H1 (cell line): ENCODE data around the gene LAMB3. TPM values are rescaled to one million over a fixed set of nuclear protein-coding genes. Genes with fewer than 3 reads are reported as not detected.

Experiments
- CTCF ChIA-PET: fragments of 300-600 bp; sonication (Branson Sonifier 250); formaldehyde crosslinking; loops from one replicate; lab custom pipeline; 2021; ENCODE audit not compliant: partially characterized antibody; lab: Charles Lee
- POLR2A ChIA-PET: fragments of 300-600 bp; sonication (Branson Sonifier 250); formaldehyde crosslinking; loops from one replicate; lab custom pipeline; 2021; ENCODE audit warnings: inconsistent platforms; ENCODE audit not compliant: partially characterized antibody; lab: Charles Lee
- DNase-seq, 2 experiments: peaks; one replicate each; pipeline versions ENCODE4 v3.0.0 to v3.0.0-alpha.2; 2010 to 2022; ENCODE audit warnings: low spot score in 2 of 2, low read depth in 1 of 2, mixed read lengths in 1 of 2
- FAIRE-seq: peaks from 2 replicates; lab custom pipeline; 2011; peaks lifted over from hg19 to GRCh38; lab: Jason Lieb, UNC
- H2AFZ ChIP-seq: 2 replicates; pipeline ENCODE4 v1.8.1; 2012; ENCODE audit warnings: low read length, inconsistent platforms
- H2AK5ac ChIP-seq: 2 replicates; pipeline ENCODE4 v1.6.1; 2013; ENCODE audit warnings: low read depth, low read length
- H2BK120ac ChIP-seq: replicated peaks from 2 replicates; pipeline ENCODE3; 2013; ENCODE audit warnings: low read depth, low read length, inconsistent platforms
- H2BK12ac ChIP-seq: 2 replicates; pipeline ENCODE4 v1.6.1; 2013; ENCODE audit warnings: low read depth, low read length
- H2BK15ac ChIP-seq: 2 replicates; pipeline ENCODE4 v1.6.1; 2013; ENCODE audit warnings: low read length
- H2BK20ac ChIP-seq: 2 replicates; pipeline ENCODE4 v1.6.1; 2013; ENCODE audit warnings: low read length
- H2BK5ac ChIP-seq: 2 replicates; pipeline ENCODE4 v1.6.1; 2013; ENCODE audit warnings: low read depth, low read length
- H3K14ac ChIP-seq: 2 replicates; pipeline ENCODE4 v1.6.1; 2013; ENCODE audit warnings: inconsistent platforms; ENCODE audit not compliant: insufficient read length
- H3K18ac ChIP-seq: 2 replicates; pipeline ENCODE4 v1.6.1; 2013; ENCODE audit warnings: low read length; ENCODE audit errors: extremely low read depth
- H3K23ac ChIP-seq: 2 replicates; pipeline ENCODE4 v1.6.1; 2013; ENCODE audit warnings: inconsistent platforms; ENCODE audit not compliant: insufficient read length
- H3K23me2 ChIP-seq: 2 replicates; pipeline ENCODE4 v1.6.1; 2013; ENCODE audit warnings: low read depth, low read length
- H3K27ac ChIP-seq: 2 replicates; pipeline ENCODE4 v1.6.1; 2011; ENCODE audit warnings: low read depth, low read length, inconsistent platforms
- H3K27me3 ChIP-seq, 4 experiments: replicated peaks in 1 of 4; 1 replicate in 1 of 4; 2 replicates in 3 of 4; pipeline versions ENCODE4 v1.6.1 to v1.8.1; 2011 to 2013; ENCODE audit warnings: low read length in 3 of 4, mild to moderate bottlenecking in 3 of 4, inconsistent platforms in 2 of 4, mixed read lengths in 2 of 4, moderate library complexity in 1 of 4; ENCODE audit not compliant: control insufficient read depth in 3 of 4, insufficient read depth in 3 of 4; ENCODE audit errors: extremely low read depth in 1 of 4
- H3K36me3 ChIP-seq, 4 experiments: 2 replicates each; pipeline versions ENCODE4 v1.6.1 to v1.8.1; 2011 to 2013; ENCODE audit warnings: mild to moderate bottlenecking in 4 of 4, low read length in 3 of 4, moderate library complexity in 2 of 4, control low read depth in 1 of 4, inconsistent platforms in 1 of 4; ENCODE audit not compliant: insufficient read depth in 4 of 4, control insufficient read depth in 2 of 4
- H3K4ac ChIP-seq: replicated peaks from 2 replicates; pipeline ENCODE3; 2013; ENCODE audit warnings: low read length, low read depth, mixed read lengths, inconsistent platforms; ENCODE audit not compliant: insufficient read length
- H3K4me1 ChIP-seq, 4 experiments: replicated peaks in 1 of 4; 1 replicate in 1 of 4; 2 replicates in 3 of 4; pipeline versions ENCODE4 v1.6.1 to v1.8.1; 2011 to 2013; ENCODE audit warnings: low read length in 3 of 4, inconsistent platforms in 2 of 4, mixed read lengths in 1 of 4; ENCODE audit not compliant: insufficient read depth in 4 of 4, control insufficient read depth in 3 of 4
- H3K4me2 ChIP-seq, 2 experiments: 2 replicates each; pipeline versions ENCODE4 v1.6.1 to v1.8.1; 2011 to 2013; ENCODE audit warnings: low read depth in 2 of 2, low read length in 2 of 2, control low read depth in 1 of 2, inconsistent platforms in 1 of 2, mild to moderate bottlenecking in 1 of 2; ENCODE audit not compliant: insufficient read depth in 1 of 2
- H3K4me3 ChIP-seq, 4 experiments: fragments of 200-600, 300-600 bp in 1 of 4; sonication (generic), shearing (Covaris generic), sonication (Bioruptor Twin) in 1 of 4; 2 replicates each; pipeline versions ENCODE4 v1.5.1 to v1.8.1; 2011 to 2016; ENCODE audit warnings: low read length in 4 of 4, low read depth in 3 of 4, control low read depth in 2 of 4, inconsistent platforms in 2 of 4, mild to moderate bottlenecking in 2 of 4, mixed read lengths in 1 of 4, moderate library complexity in 1 of 4; ENCODE audit not compliant: insufficient read depth in 2 of 4; ENCODE audit errors: extremely low read depth in 1 of 4
- H3K56ac ChIP-seq: replicated peaks from 2 replicates; pipeline ENCODE3; 2013; ENCODE audit warnings: low read depth, mild to moderate bottlenecking, mixed read lengths, low read length, inconsistent platforms; ENCODE audit not compliant: insufficient read length
- H3K79me1 ChIP-seq: 2 replicates; pipeline ENCODE4 v1.6.1; 2013; ENCODE audit warnings: low read depth, low read length, control low read depth
- H3K79me2 ChIP-seq, 2 experiments: 2 replicates each; pipeline versions ENCODE4 v1.6.1 to v1.8.1; 2012 to 2013; ENCODE audit warnings: low read length in 2 of 2, mild to moderate bottlenecking in 2 of 2, inconsistent platforms in 1 of 2; ENCODE audit not compliant: insufficient read depth in 2 of 2, control insufficient read depth in 1 of 2
- H3K9ac ChIP-seq, 4 experiments: replicated peaks in 1 of 4; 1 replicate in 1 of 4; 2 replicates in 3 of 4; pipeline versions ENCODE4 v1.6.1 to v1.8.1; 2011 to 2013; ENCODE audit warnings: low read depth in 3 of 4, low read length in 3 of 4, control low read depth in 2 of 4, mild to moderate bottlenecking in 2 of 4, moderate library complexity in 2 of 4, inconsistent platforms in 1 of 4; ENCODE audit errors: extremely low read depth in 1 of 4
- H3K9me3 ChIP-seq, 2 experiments: 2 replicates each; pipeline versions ENCODE4 v1.6.1 to v1.8.1; 2012 to 2013; ENCODE audit warnings: mild to moderate bottlenecking in 2 of 2, moderate library complexity in 2 of 2, control low read depth in 1 of 2, inconsistent platforms in 1 of 2, low read depth in 1 of 2, low read length in 1 of 2, mixed read lengths in 1 of 2; ENCODE audit not compliant: insufficient read depth in 2 of 2
- H4K20me1 ChIP-seq, 2 experiments: replicated peaks in 1 of 2; 2 replicates each; pipeline versions ENCODE3 to v1.8.1; 2011 to 2013; ENCODE audit warnings: inconsistent platforms in 2 of 2, low read length in 2 of 2, mild to moderate bottlenecking in 1 of 2; ENCODE audit not compliant: insufficient read depth in 2 of 2, control insufficient read depth in 1 of 2
- H4K5ac ChIP-seq: 2 replicates; pipeline ENCODE4 v1.6.1; 2013; ENCODE audit warnings: low read length, low read depth, mixed read lengths, inconsistent platforms; ENCODE audit not compliant: insufficient read length
- H4K8ac ChIP-seq: 2 replicates; pipeline ENCODE4 v1.8.0; 2013; ENCODE audit warnings: mild to moderate bottlenecking, moderate library complexity, low read length, inconsistent platforms; ENCODE audit not compliant: insufficient read depth; ENCODE audit errors: extremely low read depth
- H4K91ac ChIP-seq: replicated peaks from 2 replicates; pipeline ENCODE3; 2013; ENCODE audit warnings: low read length, mixed read lengths, inconsistent platforms; ENCODE audit not compliant: insufficient read length
- ATF2 ChIP-seq: IDR thresholded peaks from 2 replicates; pipeline ENCODE4 v1.6.1; 2012; ENCODE audit warnings: low read length, inconsistent platforms
- BRCA1 ChIP-seq: IDR thresholded peaks from 2 replicates; pipeline ENCODE4 v1.6.1; 2012; ENCODE audit warnings: low read depth, low read length, improper control_type of control experiment
- CEBPB ChIP-seq: IDR thresholded peaks from 2 replicates; pipeline ENCODE4 v1.6.1; 2012; ENCODE audit warnings: low read depth, low read length
- CHD1 ChIP-seq: IDR thresholded peaks from 2 replicates; pipeline ENCODE4 v1.6.1; 2012; ENCODE audit warnings: low read depth, low read length, improper control_type of control experiment
- CREB1 ChIP-seq: IDR thresholded peaks from 2 replicates; pipeline ENCODE4 v1.6.1; 2012; ENCODE audit warnings: inconsistent platforms
- EGR1 ChIP-seq: IDR thresholded peaks from 2 replicates; pipeline ENCODE4 v1.6.1; 2011; ENCODE audit warnings: low read depth, low read length, borderline replicate concordance
- EP300 ChIP-seq, 2 experiments: IDR thresholded peaks; 1 replicate in 1 of 2; 2 replicates in 1 of 2; pipeline ENCODE4 v1.6.1; 2011 to 2012; ENCODE audit warnings: low read depth in 2 of 2, low read length in 2 of 2, mild to moderate bottlenecking in 2 of 2, borderline replicate concordance in 1 of 2, inconsistent platforms in 1 of 2, moderate library complexity in 1 of 2
- GABPA ChIP-seq: IDR thresholded peaks from 2 replicates; pipeline ENCODE4 v1.6.1; 2011; ENCODE audit warnings: mild to moderate bottlenecking, low read length, moderate library complexity, borderline replicate concordance; ENCODE audit not compliant: insufficient read depth
- RAD21 ChIP-seq, 2 experiments: IDR thresholded peaks in 1 of 2; conservative IDR thresholded peaks in 1 of 2; 2 replicates each; pipeline ENCODE4 v1.6.1; 2011; ENCODE audit warnings: low read depth in 2 of 2, low read length in 2 of 2, improper control_type of control experiment in 1 of 2, inconsistent platforms in 1 of 2, mild to moderate bottlenecking in 1 of 2, moderate library complexity in 1 of 2
- SIN3A ChIP-seq, 2 experiments: IDR thresholded peaks in 1 of 2; conservative IDR thresholded peaks in 1 of 2; 2 replicates each; pipeline ENCODE4 v1.6.1; 2011 to 2012; ENCODE audit warnings: low read length in 2 of 2, improper control_type of control experiment in 1 of 2, low read depth in 1 of 2, mild to moderate bottlenecking in 1 of 2
- YY1 ChIP-seq: IDR thresholded peaks from 2 replicates; pipeline ENCODE4 v1.6.1; 2011; ENCODE audit warnings: low read depth, mild to moderate bottlenecking, low read length
- WGBS, 2 experiments: shearing (Covaris generic) in 1 of 2; methylation state at CpG; one replicate each; pipeline versions ENCODE4 v1.1.6 to v1.1.7; 2013 to 2015; ENCODE audit warnings: low lambda C conversion rate in 2 of 2, mixed read lengths in 2 of 2, inconsistent platforms in 1 of 2, low coverage in 1 of 2, missing lambda C conversion rate in 1 of 2; ENCODE audit not compliant: insufficient replicate concordance in 2 of 2, insufficient coverage in 1 of 2, insufficient read length in 1 of 2; ENCODE audit errors: extremely low coverage in 1 of 2, missing lambda C conversion rate in 1 of 2; 5-methylcytosine and 5-hydroxymethylcytosine counted together
- polyA plus RNA-seq, 7 experiments: library from polyadenylated mRNA; depleted of rRNA in 3 of 7; stranded (reverse) in 5 of 7; unstranded in 2 of 7; fragments of >200 nt in 5 of 7; fragments of 200-250 nt in 2 of 7; gene quantifications; 1 replicate in 5 of 7; 2 replicates in 1 of 7; 4 replicates in 1 of 7; pipeline versions ENCODE4 v1.2.1 to v1.2.3, GENCODE V29; 2011 to 2013; ENCODE audit warnings: missing spikeins in 2 of 7, mixed read lengths in 2 of 7
- total RNA-seq: library from RNA; stranded (reverse); fragmentation: NEBNext Ultra II Directional; extraction: Animal tissue kit (Norgen Biotek cat#: 25700); gene quantifications from 2 replicates; pipeline ENCODE4 v1.2.1, GENCODE V29; 2021

LAMB3 gene
- total and polyA plus RNA-seq, 2 of the 8 experiments (the other 6 are each of a cell fraction or from before 2014, with no cell fraction given), result 0.45 to 0.50 TPM

GRCh38 chr1:209621286-209621685 is 30.9 kb downstream of the LAMB3 start:
- ChIA-PET CTCF (interaction anchor here (0.6 to 28.8 kb wide), 2 partner anchors 10 to 36 kb away, joined by 3 to 636 read pairs; partner anchors contain the start of gene CAMK1G), POLR2A (no interaction called here)
- Histone ChIP-seq H3K9ac (no peak overlapping the region), H2BK12ac (no peak overlapping the region), H3K79me1 (no peaks in the 10 kb centered on the region), H3K27me3 (no peaks in the 10 kb centered on the region), H3K23ac (no peak overlapping the region), H2BK15ac (no peak overlapping the region), H3K4me3 (no peak overlapping the region), H3K4ac (no peak overlapping the region), H3K56ac (no peak overlapping the region), H3K4me1 (no peaks in the 10 kb centered on the region; a peak in 1 of 7 replicates), H3K27ac (no peak overlapping the region), H3K9me3 (no peaks in the 10 kb centered on the region), H2BK120ac (no peak overlapping the region), H3K79me2 (no peaks in the 10 kb centered on the region), H2BK5ac (no peak overlapping the region), H2AK5ac (no peak overlapping the region), H4K91ac (no peak overlapping the region), H3K23me2 (no peaks in the 10 kb centered on the region), H3K18ac (no peak overlapping the region), H2BK20ac (no peak overlapping the region), H3K4me2 (no peak overlapping the region), H4K5ac (no peak overlapping the region), H3K14ac (no peak overlapping the region), H4K8ac (no peak overlapping the region), H4K20me1 (no peaks in the 10 kb centered on the region), H3K36me3 (no peaks in the 10 kb centered on the region), H2AFZ (no peak overlapping the region)
- DNase-seq (no peak), FAIRE-seq (no peak)
- 78% methylated on average over 4 of the region's 4 CpGs; no CpG with 5 or more reads in 1 of the 2 experiments for WGBS, 2 experiments
- TF ChIP-seq EGR1 (no peak), GABPA (no peak), BRCA1 (no peak), YY1 (no peak), EP300 (IDR thresholded peaks at IDR 0.05; ENCODE audit: borderline replicate concordance in 1 of 2, low read depth in 2 of 2, low read length in 2 of 2) (no peak), RAD21 (IDR thresholded peaks at IDR 0.05 in 1 of 2, conservative IDR thresholded peaks at IDR 0.05 in 1 of 2; ENCODE audit: low read depth in 2 of 2, low read length in 2 of 2) (no peak), CREB1 (no peak), CEBPB (no peak), CHD1 (no peak), SIN3A (conservative IDR thresholded peaks at IDR 0.05 in 1 of 2, IDR thresholded peaks at IDR 0.05 in 1 of 2; ENCODE audit: low read depth in 1 of 2, low read length in 2 of 2) (no peak), ATF2 (no peak)
